A673 (cell line): Measurements from ENCODE around the gene DOCK1.

ENCODE experiments used
- CTCF ChIP-seq: fragments of 300-800, 200-600 bp; sonication (generic); conservative IDR thresholded peaks from 2 replicates; pipeline ENCODE4 v1.5.1; 2017; ENCODE audit warnings: low read depth, mild to moderate bottlenecking, antibody characterized with exemption, low read length, moderate library complexity, mixed read lengths
- EZH2 ChIP-seq: fragments of 200-600 bp; sonication (generic); IDR thresholded peaks from 2 replicates; pipeline ENCODE4 v1.6.1; 2017; ENCODE audit warnings: borderline replicate concordance, low read depth, mild to moderate bottlenecking, mixed read lengths, antibody characterized with exemption, low read length; ENCODE audit not compliant: poor library complexity, severe bottlenecking

DNA sequence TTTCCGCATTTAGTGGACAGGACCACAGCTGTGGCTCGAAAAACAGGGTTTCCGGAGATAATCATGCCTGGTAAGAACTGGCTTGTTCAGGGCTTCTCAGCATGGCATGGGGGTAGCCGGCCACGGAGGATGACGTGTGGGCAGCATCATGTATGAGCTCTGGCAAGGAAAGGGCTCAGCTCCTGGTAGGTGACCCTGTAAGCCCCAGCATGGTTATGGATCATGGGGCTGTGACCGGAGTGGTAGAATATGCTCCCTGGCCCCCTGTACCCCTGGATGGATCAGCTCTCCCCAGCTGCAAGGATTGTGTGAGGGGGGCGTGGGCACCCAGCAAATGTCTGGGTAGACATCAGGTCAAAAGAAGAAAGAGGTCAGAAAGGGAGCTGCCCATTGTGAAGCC is 113.5 kb downstream of the DOCK1 start:
- TF ChIP-seq CTCF (no peak), EZH2 (no peak)
